ENCODE measurements around the gene RPH3AL. TPM values are rescaled to one million over a fixed set of nuclear protein-coding genes. Genes with fewer than 3 reads are reported as not detected.
"Not testable (repeated sequence)": the region's sequence is repeated elsewhere in the genome, so short reads cannot be mapped to it uniquely, and the experiment has no call there.

RPH3AL gene
- total RNA-seq, 4 donors from 2014 or later = 9.9 to 44.7 (median 21.5) TPM

DNA sequence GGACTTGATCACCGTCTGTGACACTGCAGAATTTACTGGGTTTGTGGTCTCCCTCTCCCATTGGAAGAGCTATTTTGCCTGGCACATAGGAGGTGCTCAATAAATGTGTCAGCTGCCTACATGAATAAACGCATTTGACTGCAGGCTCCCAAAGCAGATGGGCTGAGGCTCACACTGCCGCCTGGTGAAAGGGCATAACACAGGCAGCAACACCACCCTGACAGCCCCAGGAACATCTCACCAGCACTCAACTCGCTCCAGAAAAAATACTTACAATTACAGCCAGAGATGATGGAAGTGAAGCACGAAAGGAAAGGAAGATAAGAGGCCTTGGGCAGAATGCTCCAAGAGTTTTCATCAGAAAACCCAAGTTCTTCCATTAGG is 73.9 kb downstream of the RPH3AL start:
- peak in 1 of 2 donors; percentile 3 for DNase-seq
- no peaks in the 10 kb centered on the region for H3K4me1 ChIP-seq
- intact Hi-C loops (cut with DNase I; ENCODE audit: low total_unique reads) = no loop called here
- no peaks in the 10 kb centered on the region for H3K27me3 ChIP-seq
- H3K4me3 ChIP-seq = no peak overlapping the region
- TF ChIP-seq, protein P1, sequence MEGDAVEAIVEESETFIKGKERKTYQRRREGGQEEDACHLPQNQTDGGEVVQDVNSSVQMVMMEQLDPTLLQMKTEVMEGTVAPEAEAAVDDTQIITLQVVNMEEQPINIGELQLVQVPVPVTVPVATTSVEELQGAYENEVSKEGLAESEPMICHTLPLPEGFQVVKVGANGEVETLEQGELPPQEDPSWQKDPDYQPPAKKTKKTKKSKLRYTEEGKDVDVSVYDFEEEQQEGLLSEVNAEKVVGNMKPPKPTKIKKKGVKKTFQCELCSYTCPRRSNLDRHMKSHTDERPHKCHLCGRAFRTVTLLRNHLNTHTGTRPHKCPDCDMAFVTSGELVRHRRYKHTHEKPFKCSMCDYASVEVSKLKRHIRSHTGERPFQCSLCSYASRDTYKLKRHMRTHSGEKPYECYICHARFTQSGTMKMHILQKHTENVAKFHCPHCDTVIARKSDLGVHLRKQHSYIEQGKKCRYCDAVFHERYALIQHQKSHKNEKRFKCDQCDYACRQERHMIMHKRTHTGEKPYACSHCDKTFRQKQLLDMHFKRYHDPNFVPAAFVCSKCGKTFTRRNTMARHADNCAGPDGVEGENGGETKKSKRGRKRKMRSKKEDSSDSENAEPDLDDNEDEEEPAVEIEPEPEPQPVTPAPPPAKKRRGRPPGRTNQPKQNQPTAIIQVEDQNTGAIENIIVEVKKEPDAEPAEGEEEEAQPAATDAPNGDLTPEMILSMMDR (IDR thresholded peaks at IDR 0.05) = no peak
- no peak for TF ChIP-seq POLR2A (IDR thresholded peaks at IDR 0.05)
- H3K36me3 ChIP-seq = no peaks in the 10 kb centered on the region
- H3K9me3 ChIP-seq = no peaks in the 10 kb centered on the region
- no peak overlapping the region for H3K27ac ChIP-seq

DNA sequence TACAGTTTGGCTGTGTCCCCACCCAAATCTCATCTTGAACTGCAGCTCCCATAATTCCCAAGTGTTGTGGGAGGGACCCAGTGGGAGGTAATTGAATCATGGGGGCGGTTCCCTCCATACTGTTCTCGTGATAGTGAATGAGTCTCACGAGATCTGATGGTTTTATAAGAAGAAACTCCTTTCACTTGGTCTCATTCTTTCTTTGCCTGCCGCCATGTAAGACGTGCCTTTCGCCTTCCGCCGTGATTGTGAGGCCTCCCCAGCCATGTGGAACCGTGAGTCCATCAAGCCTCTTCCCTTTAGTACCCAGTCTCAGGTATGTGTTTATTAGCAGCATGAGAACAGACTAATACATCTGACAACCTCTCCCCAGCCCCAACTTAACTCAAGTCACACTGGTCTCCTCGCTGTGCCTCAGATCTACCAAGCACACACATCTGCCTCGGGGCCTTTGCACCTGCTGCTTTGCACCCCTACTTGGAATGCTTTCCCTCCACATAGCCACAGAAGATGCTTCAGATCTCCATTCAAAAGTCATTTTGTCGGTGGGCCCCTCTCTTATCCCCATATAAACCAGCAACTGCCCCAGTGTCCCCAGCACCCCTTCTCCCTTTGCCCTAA is 74.4 kb downstream of the RPH3AL start:
- Histone ChIP-seq H3K27me3 (no peaks in the 10 kb centered on the region), H3K36me3 (no peaks in the 10 kb centered on the region), H3K9me3 (no peaks in the 10 kb centered on the region), H3K27ac (no peak overlapping the region), H3K4me1 (no peaks in the 10 kb centered on the region), H3K4me3 (no peak overlapping the region)
- intact Hi-C loops (cut with DNase I; ENCODE audit: low total_unique reads) = no loop called here
- peak in 1 of 2 donors; percentile 0 for DNase-seq
- no peak for TF ChIP-seq POLR2A (IDR thresholded peaks at IDR 0.05)
- TF ChIP-seq, protein P1 (IDR thresholded peaks at IDR 0.05) = no peak

DNA sequence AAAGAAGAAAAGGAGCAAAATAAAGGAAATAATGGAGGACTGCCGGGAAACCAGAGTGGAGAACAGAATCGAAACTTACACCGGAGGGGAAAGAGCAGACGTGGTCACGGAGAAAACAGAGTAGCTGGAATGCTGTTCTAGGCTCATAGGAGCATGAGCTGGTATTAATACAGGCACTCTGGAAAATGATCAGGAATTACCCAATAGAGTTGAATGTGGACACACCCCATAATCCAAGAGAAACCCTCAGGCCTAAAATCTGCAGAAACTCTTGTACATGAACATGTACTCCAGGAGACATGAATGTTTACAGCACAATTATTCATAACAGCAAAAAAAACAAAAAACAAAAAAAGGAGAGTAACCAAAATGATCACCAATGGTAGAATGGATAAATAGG is 77.7 kb downstream of the RPH3AL start:
- H3K9me3 ChIP-seq = no peaks in the 10 kb centered on the region
- DNase-seq = no peak
- intact Hi-C loops (cut with DNase I; ENCODE audit: low total_unique reads) = no loop called here
- H3K4me3 ChIP-seq = no peak overlapping the region
- H3K27me3 ChIP-seq = no peaks in the 10 kb centered on the region
- TF ChIP-seq, protein P1 (IDR thresholded peaks at IDR 0.05) = no peak
- TF ChIP-seq POLR2A (IDR thresholded peaks at IDR 0.05) = no peak
- H3K4me1 ChIP-seq = no peaks in the 10 kb centered on the region
- no peaks in the 10 kb centered on the region for H3K36me3 ChIP-seq
- H3K27ac ChIP-seq = no peak overlapping the region

DNA sequence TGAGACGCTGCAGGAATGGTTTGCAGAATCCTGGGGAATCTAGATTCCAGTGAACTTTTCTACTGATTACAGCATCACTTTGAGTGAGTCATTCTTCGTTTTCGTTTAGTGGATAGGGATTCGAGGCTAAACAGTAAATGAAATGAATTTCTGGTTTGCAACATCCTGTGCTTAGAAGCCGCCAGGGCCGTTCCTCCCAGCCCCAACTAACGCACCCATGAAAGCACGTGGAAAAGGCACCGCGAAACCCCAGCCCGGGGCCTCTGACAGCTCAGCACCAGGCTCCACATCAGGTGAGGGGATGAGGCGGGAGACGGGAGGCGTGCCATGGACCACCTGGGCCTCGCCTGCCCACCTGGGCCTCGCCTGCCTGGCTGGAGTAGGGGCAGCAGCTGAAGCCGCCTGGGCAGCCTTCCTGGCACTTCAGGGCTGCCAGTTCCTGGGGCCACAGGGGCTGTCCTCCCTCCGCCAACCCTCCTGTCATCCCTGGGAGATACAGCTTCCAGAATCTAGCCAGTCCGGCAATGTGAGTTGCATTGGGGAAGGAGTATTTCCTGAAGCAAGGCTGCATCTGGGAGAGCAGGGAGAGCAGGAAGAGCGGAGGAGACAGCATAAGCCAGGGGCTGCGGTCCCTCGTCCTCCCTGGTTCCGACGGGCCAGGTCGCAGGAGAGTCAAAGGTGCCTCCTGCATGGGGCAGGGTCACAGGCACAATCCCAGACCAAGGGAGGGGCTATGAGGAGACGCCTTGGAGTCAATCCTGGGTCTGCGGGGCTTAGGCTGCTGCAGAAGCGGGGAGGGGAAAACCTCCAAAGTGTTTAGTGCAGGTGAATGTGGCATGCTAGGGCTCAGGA is 78.4 kb downstream of the RPH3AL start:
- intact Hi-C loops (cut with DNase I; ENCODE audit: low total_unique reads) = no loop called here
- DNase-seq = peak in 1 of 2 donors; percentile 11
- no peaks in the 10 kb centered on the region for H3K9me3 ChIP-seq
- no peaks in the 10 kb centered on the region for H3K36me3 ChIP-seq
- H3K27ac ChIP-seq = no peak overlapping the region
- H3K4me3 ChIP-seq = no peak overlapping the region
- TF ChIP-seq, protein P1 (IDR thresholded peaks at IDR 0.05) = no peak
- TF ChIP-seq POLR2A (IDR thresholded peaks at IDR 0.05) = no peak
- H3K4me1 ChIP-seq = no peaks in the 10 kb centered on the region
- H3K27me3 ChIP-seq = no peaks in the 10 kb centered on the region

DNA sequence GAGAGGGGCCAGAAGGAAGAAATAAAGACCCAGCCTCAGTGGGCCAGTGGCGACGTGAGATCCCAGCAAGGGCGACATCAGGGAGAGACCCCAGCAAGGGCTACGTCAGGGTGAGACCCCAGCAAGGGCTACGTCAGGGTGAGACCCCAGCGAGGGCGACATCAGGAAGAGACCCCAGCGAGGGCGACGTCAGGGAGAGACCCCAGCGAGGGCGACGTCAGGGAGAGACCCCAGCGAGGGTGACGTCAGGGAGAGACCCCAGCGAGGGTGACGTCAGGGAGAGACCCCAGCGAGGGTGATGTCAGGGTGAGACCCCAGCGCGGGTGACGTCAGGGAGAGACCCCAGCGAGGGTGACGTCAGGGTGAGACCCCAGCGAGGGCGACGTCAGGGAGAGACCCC is 79.8 kb downstream of the RPH3AL start:
- H3K4me3 ChIP-seq; H3K27me3 ChIP-seq; H3K27ac ChIP-seq; H3K9me3 ChIP-seq; intact Hi-C loops (cut with DNase I; ENCODE audit: low total_unique reads); DNase-seq; H3K4me1 ChIP-seq; H3K36me3 ChIP-seq: not testable (repeated sequence)

DNA sequence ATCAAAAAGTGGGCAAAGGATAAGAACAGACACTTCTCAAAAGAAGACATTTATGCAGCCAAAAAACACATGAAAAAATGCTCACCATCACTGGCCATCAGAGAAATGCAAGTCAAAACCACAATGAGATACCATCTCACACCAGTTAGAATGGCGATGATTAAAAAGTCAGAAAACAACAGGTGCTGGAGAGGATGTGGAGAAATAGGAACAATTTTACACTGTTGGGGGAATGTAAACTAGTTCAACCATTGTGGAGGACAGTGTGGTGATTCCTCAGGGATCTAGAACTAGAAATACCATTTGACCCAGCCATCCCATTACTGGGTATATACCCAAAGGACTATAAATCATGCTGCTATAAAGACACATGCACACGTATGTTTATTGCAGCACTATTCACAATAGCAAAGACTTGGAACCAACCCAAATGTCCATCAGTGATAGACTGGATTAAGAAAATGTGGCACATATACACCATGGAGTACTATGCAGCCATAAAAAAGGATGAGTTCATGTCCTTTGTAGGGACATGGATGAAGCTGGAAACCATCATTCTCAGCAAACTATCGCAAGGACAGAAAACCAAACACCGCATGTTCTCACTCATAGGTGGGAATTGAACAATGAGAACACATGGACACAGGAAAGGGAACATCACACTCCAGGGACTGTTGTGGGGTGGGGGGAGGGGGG is 80.5 kb downstream of the RPH3AL start:
- DNase-seq; H3K4me1 ChIP-seq; H3K36me3 ChIP-seq; H3K27ac ChIP-seq; H3K9me3 ChIP-seq; intact Hi-C loops (cut with DNase I; ENCODE audit: low total_unique reads); H3K27me3 ChIP-seq; H3K4me3 ChIP-seq: not testable (repeated sequence)
